IgD-negative memory B cell (primary cell): Measurements from ENCODE around the gene HNRNPUL1. TPM values are rescaled to one million over a fixed set of nuclear protein-coding genes. Genes with fewer than 3 reads are reported as not detected.
A peak's percentile ranks its signal among the peaks of the same experiment; 100 is the strongest.
"Not testable (repeated sequence)": the region's sequence is repeated elsewhere in the genome, so short reads cannot be mapped to it uniquely, and the experiment has no call there.

Source experiments
- H3K27ac Mint-ChIP-seq, 3 donors: one replicate each; pipeline ENCODE4 v1.8.0; 2020 to 2022; ENCODE audit warnings: mild to moderate bottlenecking in 3 of 3, mixed read lengths in 3 of 3, moderate library complexity in 1 of 3
- H3K27me3 Mint-ChIP-seq: one replicate; pipeline ENCODE4 v1.8.0; 2021; ENCODE audit warnings: mixed read lengths
- H3K36me3 Mint-ChIP-seq: one replicate; pipeline ENCODE4 v1.8.0; 2020; ENCODE audit warnings: mild to moderate bottlenecking, mixed read lengths
- H3K4me1 Mint-ChIP-seq, 3 donors: one replicate each; pipeline ENCODE4 v1.8.0; 2020 to 2022; ENCODE audit warnings: mixed read lengths in 3 of 3, mild to moderate bottlenecking in 1 of 3
- H3K4me3 Mint-ChIP-seq, 4 donors: one replicate each; pipeline ENCODE4 v1.8.0; 2020 to 2022; ENCODE audit warnings: mild to moderate bottlenecking in 4 of 4, mixed read lengths in 4 of 4, moderate library complexity in 3 of 4
- H3K9me3 Mint-ChIP-seq, 3 donors: one replicate each; pipeline ENCODE4 v1.8.0; 2020 to 2021; ENCODE audit warnings: mixed read lengths in 3 of 3, mild to moderate bottlenecking in 1 of 3
- polyA plus RNA-seq: library from polyadenylated mRNA; unstranded; fragments of 300-500 nt; fragmentation: Illumina TruSeq; gene quantifications from one replicate; pipeline ENCODE4 v1.2.3, GENCODE V29; 2021

Gene HNRNPUL1
- polyA plus RNA-seq, 1 donor from 2014 or later = 80.9 TPM

DNA sequence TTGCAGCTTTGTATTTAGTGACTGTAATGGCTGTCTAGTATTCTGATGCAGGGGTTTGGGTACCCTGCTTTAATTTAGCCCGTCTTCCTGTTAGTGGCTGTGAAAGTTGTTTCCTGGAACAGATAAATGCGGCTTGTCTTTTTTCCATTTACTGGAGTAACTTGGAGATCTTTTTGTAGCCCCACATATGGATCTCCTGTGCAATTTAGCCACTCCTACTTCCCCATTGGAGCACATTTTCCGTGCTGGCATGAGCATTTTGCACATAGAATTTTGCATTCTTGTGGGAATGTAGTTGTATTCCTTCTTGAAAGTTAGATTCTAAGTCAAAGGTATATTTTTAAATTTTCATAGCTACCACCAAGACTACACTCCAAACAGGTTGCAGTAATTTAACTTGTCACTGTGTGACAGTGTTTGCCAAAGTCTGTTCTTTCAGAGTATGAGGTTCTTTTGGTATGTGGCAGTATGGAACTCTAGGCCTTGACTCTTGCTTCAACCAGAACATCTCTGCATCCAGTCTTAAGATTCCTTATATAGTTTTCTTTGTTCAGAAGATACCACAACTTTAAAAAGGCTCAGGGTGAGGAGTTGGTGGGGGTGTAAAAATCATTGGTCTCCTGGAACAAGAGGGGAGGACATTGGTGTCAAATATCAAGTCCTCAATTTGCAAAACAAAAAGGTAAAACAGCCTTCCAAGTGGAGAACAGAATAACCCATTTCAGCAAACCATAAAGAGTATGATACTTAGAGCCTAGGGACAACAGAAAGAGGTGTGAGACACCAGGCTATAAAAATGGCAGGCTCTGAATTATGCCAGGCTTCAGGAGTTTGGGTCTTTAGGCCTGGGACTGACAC lies 24.7 kb downstream of the HNRNPUL1 start:
- H3K36me3 Mint-ChIP-seq = no peaks in the 10 kb centered on the region
- no peaks in the 10 kb centered on the region for H3K27me3 Mint-ChIP-seq
- no peak overlapping the region for H3K27ac Mint-ChIP-seq
- H3K4me1 Mint-ChIP-seq = no peaks in the 10 kb centered on the region
- H3K4me3 Mint-ChIP-seq = no peak overlapping the region
- no peaks in the 10 kb centered on the region for H3K9me3 Mint-ChIP-seq

DNA sequence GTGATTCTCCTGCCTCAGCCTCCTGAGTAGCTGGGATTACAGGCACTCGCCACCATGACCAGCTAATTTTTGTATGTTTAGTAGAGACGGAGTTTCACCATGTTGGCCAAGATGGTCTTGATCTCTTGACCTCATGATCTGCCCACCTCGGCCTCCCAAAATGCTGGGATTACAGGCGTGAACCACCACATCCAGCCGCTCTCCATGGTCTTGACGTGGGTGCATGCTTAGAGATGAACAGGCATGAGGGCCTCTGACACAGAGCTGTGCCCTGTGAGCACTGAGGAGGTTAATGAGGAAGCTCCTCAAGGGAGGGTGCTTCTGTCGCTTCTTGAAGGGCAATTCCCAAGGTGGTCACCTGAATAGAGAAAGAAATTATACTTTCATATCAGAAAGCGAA lies 25.6 kb downstream of the HNRNPUL1 start:
- not testable (repeated sequence) for H3K9me3 Mint-ChIP-seq, H3K27ac Mint-ChIP-seq, H3K36me3 Mint-ChIP-seq

DNA sequence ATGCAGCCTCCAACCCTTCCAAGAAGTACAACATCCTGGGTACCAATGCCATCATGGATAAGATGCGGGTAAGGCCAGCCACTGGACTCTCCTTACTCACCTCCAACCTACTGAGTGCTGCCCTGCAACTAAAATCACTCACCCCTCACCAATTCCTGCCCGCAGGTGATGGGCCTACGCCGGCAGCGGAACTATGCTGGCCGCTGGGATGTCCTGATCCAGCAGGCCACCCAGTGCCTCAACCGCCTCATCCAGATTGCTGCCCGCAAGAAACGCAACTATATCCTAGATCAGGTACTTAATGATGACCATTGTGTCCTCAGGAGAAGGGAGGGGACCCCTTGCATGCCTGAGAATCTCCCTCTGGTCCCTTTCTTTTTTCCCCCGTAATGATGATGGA lies 30.2 kb downstream of the HNRNPUL1 start:
- Mint-ChIP-seq H3K4me3 (peak overlapping the region in 1 of 4 donors; percentile 29), H3K27ac (peak overlapping the region; percentile 9 to 40 (median 38)), H3K36me3 (peaks cover 5% of the 10 kb centered on the region), H3K9me3 (no peaks in the 10 kb centered on the region), H3K4me1 (peaks cover 25 to 34% (median 28%) of the 10 kb centered on the region in 3 donors), H3K27me3 (peaks cover 3% of the 10 kb centered on the region)

More for the DNA sequence above, 25.6 kb downstream of the HNRNPUL1 start:
- H3K4me3 Mint-ChIP-seq, H3K27me3 Mint-ChIP-seq, H3K4me1 Mint-ChIP-seq: not testable (repeated sequence)

DNA sequence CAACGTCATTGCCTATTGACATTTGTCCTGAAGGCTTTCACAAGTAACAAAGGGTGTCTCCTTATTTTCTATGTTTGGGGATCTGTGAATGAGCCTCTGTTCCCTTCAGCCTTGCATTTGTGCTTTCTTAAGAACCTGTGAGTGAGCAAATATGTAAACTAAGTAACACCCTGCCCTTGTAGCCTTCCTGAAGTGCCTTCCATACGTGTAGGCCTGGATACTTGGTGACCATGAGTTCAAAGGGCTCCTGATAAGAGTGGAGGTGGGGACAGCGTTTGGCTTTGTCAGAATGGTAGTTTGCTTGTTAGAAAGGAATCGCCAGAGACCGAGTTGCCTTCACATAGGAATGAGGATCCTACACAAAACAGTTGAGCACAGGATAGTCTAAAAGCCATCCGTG lies 31.3 kb downstream of the HNRNPUL1 start:
- no peaks in the 10 kb centered on the region for H3K9me3 Mint-ChIP-seq
- H3K27ac Mint-ChIP-seq = peak overlapping the region in 2 of 3 donors; percentile 96 to 100
- H3K27me3 Mint-ChIP-seq = peaks cover 3% of the 10 kb centered on the region
- no peak overlapping the region for H3K4me3 Mint-ChIP-seq
- peaks cover 27 to 42% (median 39%) of the 10 kb centered on the region in 3 donors for H3K4me1 Mint-ChIP-seq
- peaks cover 5% of the 10 kb centered on the region for H3K36me3 Mint-ChIP-seq

DNA sequence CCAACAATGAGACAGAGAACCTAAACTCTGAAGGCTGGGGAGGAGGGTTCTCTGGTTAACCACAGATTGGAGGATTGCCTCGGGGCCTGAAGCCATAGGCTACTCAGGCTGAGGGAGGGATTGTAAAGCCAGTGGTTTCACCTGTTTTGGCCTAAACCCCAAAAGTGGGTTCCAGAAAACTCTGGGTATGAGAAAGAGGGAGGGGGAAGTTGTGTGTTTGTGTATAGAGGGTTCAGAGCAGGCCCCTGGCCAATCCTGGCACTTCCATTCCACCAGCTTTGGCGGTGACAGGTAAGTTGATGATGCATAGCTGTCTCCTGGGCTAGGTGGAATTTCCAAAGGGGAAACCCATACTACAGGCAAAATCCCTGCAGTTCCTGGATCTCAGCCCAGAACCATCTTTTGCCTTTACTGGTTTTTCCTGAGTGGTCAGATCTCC lies 32.3 kb downstream of the HNRNPUL1 start:
- Mint-ChIP-seq H3K4me3 (peak overlapping the region in 2 of 4 donors; percentile 58 to 78), H3K36me3 (peaks cover 5% of the 10 kb centered on the region), H3K4me1 (peaks cover 35 to 48% (median 46%) of the 10 kb centered on the region in 3 donors), H3K9me3 (no peaks in the 10 kb centered on the region), H3K27ac (peak overlapping the region; percentile 96 to 100 (median 100)), H3K27me3 (peaks cover 3% of the 10 kb centered on the region)

DNA sequence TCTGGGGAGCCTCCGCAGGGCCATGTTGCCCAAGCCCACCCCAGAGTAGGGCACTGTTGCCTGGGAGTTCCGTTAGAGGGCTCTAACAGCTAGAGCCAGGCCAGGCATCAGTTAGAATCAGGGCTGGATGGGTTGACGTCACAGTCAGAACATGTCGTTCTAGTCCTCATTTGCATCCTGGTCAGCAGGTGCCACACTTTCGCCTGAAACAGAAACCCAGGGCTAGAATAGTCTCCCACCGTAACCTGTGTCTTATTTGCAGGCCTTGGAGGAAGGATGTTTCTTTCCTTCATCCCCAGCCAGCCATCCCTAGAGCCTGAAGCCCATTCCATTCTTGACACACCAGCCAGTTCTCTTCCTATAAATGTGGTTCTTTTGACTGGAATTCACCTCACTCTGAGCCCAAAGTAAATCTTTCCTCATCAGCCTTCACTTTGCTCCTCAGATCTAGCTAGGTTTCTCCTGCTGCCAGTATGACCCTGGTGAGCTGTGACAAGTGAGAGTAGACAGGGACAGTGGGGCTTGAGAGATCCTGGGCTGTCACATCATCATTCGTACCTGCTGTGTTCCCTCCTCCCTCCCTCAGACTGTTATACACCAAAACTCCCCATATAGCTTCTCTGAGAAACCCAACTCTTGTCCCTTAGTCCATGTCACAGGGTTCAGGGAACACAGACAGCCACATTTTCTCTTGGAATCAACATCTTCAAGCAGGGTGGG lies 33.6 kb downstream of the HNRNPUL1 start:
- peaks cover 8% of the 10 kb centered on the region for H3K36me3 Mint-ChIP-seq
- peaks cover 46 to 58% (median 55%) of the 10 kb centered on the region in 3 donors for H3K4me1 Mint-ChIP-seq
- peak overlapping the region; percentile 96 to 100 (median 100) for H3K27ac Mint-ChIP-seq
- no peaks in the 10 kb centered on the region for H3K9me3 Mint-ChIP-seq
- peak overlapping the region; percentile 44 to 91 (median 83) for H3K4me3 Mint-ChIP-seq
- peaks cover 3% of the 10 kb centered on the region for H3K27me3 Mint-ChIP-seq

DNA sequence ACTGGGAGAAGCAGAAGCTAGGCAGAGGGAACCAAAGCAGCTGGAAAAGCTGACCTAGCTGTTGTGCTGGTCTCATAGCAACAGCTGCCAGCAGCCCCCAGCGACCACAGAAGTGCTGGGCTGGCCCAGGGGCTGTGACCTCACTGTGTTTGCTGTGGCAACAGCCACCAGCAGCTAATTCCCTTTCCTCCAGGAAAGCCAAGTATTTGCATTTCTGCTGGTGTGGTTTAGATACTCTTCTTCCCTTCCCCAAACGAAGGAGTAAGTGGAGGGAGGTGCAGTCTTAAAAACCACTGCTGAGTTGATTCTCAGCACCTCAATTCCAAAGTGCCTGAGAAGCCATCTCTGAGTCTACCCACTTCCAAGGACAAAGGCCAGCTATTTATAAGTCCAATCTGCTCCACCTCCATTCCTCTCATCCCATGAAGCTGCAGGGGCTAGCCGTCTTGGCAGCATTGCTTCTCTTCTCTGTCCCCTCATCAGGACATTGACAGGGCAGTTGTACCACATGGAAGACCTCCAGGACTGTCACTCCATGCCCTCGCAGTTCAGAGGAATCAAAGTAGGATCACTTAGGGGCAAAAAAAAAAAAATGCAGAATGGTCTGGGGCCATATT lies 34.3 kb downstream of the HNRNPUL1 start:
- Mint-ChIP-seq H3K27ac (peak overlapping the region; percentile 96 to 100 (median 100)), H3K4me1 (peaks cover 51 to 61% (median 57%) of the 10 kb centered on the region in 3 donors), H3K36me3 (peaks cover 8% of the 10 kb centered on the region), H3K9me3 (no peaks in the 10 kb centered on the region), H3K4me3 (peak overlapping the region; percentile 44 to 91 (median 83)), H3K27me3 (peaks cover 3% of the 10 kb centered on the region)

DNA sequence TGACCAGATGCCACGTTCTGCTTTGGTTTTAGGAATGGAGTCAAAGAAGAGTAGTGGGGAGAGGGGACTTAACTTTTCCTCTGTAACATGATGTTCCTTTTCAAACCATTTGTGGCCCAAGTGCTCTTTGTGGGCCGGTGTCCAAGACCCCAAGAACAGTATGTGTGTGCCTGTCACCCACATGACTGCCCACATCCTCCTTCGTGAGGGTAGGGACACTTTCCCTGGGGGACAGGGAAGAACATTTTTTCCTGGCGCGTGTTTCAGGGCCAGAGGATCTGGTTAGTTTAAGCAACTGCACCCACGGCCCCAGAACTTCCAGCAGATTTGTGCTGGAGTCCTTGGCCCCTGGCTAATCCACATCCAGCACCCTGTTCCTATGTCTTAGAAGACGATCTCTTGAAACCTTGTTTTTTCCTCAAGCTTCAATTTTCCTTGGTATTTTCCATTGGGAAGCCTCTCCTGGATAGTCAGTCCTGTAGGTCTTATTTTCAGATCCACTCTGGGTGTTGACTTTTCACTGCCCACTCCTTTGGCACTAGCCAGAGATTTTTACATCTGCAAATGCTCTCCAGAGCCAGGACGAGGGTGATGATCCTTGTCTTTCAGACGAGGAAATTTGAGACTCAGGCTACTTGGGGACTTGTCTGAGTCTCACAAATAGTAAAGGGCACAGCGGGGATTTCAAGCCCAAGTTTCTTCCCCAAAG lies 35.0 kb downstream of the HNRNPUL1 start:
- Mint-ChIP-seq H3K9me3 (no peaks in the 10 kb centered on the region), H3K27ac (peak overlapping the region; percentile 96 to 100 (median 100)), H3K4me3 (peak overlapping the region in 2 of 4 donors; percentile 68 to 78), H3K4me1 (peaks cover 51 to 62% (median 58%) of the 10 kb centered on the region in 3 donors), H3K27me3 (peaks cover 3% of the 10 kb centered on the region), H3K36me3 (peaks cover 6% of the 10 kb centered on the region)

DNA sequence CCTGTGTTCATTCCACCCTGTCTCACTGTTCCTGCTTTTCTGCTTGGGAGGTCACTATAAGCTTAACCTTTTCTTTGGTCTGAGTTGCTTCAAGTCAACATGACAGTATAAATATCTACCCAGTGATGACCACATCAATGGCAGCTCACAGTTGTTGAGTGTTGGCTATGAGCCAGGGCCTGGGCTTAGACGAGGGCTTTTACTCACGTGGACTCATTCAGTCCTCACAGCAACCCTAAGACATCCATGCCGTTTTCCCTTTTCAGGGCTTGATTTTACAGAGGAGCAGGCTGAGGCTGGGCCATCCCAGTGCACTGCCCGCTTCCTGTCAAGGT lies 35.5 kb downstream of the HNRNPUL1 start:
- Mint-ChIP-seq H3K9me3 (no peaks in the 10 kb centered on the region), H3K27ac (peak overlapping the region; percentile 96 to 100 (median 100)), H3K4me1 (peaks cover 51 to 64% (median 59%) of the 10 kb centered on the region in 3 donors), H3K36me3 (peaks cover 6% of the 10 kb centered on the region), H3K27me3 (peaks cover 3% of the 10 kb centered on the region), H3K4me3 (peak overlapping the region in 2 of 4 donors; percentile 68 to 78)

DNA sequence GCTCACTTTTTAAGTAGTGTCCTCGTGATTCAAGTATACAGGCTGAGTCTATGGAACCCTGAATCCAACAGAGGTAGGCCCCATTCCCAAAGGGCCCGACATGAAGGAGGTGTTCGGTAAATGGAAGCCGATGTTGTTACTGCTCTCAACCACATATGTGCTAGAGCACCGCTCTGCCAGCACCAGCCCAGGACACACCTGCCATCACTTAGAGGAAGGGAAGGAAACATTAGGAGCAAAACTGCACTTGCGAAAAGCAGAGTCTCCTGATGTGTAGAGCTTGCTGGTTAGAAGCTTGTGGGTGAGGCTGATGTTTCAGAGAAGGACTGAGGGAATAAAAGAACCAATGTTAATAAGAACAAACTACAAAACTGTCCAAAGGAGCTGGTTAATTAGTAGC lies 36.4 kb downstream of the HNRNPUL1 start:
- Mint-ChIP-seq H3K9me3 (no peaks in the 10 kb centered on the region), H3K36me3 (peaks cover 6% of the 10 kb centered on the region), H3K27ac (peak overlapping the region; percentile 96 to 100 (median 98)), H3K4me3 (peak overlapping the region in 1 of 4 donors; percentile 78), H3K27me3 (peaks cover 3% of the 10 kb centered on the region), H3K4me1 (peaks cover 51 to 67% (median 59%) of the 10 kb centered on the region in 3 donors)

DNA sequence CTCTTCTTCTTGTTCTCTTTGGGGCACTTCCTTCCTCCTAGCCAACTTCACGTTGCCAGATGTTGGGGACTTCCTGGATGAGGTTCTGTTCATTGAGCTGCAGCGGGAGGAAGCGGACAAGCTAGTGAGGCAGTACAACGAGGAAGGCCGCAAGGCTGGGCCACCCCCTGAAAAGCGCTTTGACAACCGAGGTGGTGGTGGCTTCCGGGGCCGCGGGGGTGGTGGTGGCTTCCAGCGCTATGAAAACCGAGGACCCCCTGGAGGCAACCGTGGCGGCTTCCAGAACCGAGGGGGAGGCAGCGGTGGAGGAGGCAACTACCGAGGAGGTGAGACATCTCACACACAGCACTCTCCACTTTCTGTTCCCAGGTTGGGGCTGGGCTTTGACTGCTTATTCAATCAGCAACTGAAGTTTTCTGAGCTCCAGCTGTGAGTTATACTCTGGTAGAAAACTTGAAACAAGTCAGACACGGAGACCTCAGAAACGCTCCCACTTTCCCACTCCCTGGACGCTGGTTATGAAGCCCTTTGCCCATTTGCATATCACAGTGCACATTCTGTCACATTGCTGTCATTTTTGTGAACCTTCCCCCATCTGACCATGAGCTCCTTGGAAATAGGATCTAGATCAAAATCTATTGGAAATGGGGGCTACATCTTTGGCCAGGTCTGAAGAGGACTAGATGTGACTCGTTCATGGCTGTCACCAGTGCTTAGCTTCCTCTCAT lies 38.6 kb downstream of the HNRNPUL1 start:
- H3K36me3 Mint-ChIP-seq = peaks cover 6% of the 10 kb centered on the region
- peak overlapping the region; percentile 58 to 88 (median 83) for H3K4me3 Mint-ChIP-seq
- H3K27ac Mint-ChIP-seq = peak overlapping the region; percentile 96 to 98 (median 98)
- no peaks in the 10 kb centered on the region for H3K9me3 Mint-ChIP-seq
- H3K4me1 Mint-ChIP-seq = peaks cover 49 to 61% (median 52%) of the 10 kb centered on the region in 3 donors
- peaks cover 3% of the 10 kb centered on the region for H3K27me3 Mint-ChIP-seq

DNA sequence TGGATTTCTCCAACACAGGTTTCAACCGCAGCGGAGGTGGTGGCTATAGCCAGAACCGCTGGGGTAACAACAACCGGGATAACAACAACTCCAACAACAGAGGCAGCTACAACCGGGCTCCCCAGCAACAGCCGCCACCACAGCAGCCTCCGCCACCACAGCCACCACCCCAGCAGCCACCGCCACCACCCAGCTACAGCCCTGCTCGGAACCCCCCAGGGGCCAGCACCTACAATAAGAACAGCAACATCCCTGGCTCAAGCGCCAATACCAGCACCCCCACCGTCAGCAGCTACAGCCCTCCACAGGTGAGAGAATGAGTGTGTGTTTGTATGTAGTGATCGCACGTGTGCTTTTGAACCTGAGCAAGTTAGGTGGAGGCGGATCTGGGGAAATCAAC lies 39.8 kb downstream of the HNRNPUL1 start:
- H3K9me3 Mint-ChIP-seq = no peaks in the 10 kb centered on the region
- peaks cover 46 to 61% (median 53%) of the 10 kb centered on the region in 3 donors for H3K4me1 Mint-ChIP-seq
- peak overlapping the region; percentile 96 to 98 (median 98) for H3K27ac Mint-ChIP-seq
- H3K4me3 Mint-ChIP-seq = peak overlapping the region in 2 of 4 donors; percentile 75 to 78
- no peaks in the 10 kb centered on the region for H3K27me3 Mint-ChIP-seq
- H3K36me3 Mint-ChIP-seq = peaks cover 3% of the 10 kb centered on the region

DNA sequence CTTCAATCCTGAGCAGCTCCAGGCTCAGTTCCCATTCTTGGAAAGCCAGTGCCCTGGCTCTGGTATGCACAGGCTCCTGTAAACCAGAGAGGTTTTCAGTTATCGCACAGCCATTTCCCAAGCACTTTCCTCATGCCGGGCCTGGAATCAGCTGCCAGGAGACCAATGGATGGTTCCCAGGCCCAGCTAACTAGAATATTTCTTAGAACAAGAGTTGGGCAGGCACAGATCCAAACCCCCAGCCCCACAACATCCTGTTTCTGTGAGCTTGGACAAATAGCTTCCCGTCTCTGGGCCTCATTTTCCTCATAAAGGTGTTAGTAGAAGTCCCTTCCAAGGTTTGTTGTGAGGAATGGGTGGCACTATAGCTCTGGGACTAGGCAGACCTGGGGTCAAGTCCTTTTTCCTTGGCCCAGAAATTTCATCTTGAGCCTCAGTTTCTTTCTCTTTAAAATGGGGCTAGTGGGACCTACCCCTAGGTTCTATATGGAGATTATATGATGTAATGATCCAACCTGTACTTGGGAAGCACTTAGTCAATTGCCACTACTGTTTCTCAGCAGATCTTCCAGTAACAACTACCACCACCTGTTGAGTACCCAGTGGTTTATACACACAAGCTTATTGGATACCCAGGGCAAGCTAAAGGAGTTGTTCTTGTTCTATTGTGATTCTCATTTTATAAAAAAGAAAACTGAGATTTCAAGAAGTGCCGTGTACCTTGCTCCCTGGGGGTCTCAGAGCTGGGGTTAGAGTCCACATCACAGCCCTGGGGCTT lies 40.7 kb downstream of the HNRNPUL1 start:
- peak overlapping the region in 2 of 3 donors; percentile 84 to 96 for H3K27ac Mint-ChIP-seq
- H3K27me3 Mint-ChIP-seq = no peaks in the 10 kb centered on the region
- H3K4me3 Mint-ChIP-seq = peak overlapping the region in 1 of 4 donors; percentile 47
- H3K9me3 Mint-ChIP-seq = no peaks in the 10 kb centered on the region
- peaks cover 3% of the 10 kb centered on the region for H3K36me3 Mint-ChIP-seq
- H3K4me1 Mint-ChIP-seq = peaks cover 48 to 56% (median 49%) of the 10 kb centered on the region in 3 donors
